GM18868 (cell line): ENCODE measurements around the gene ITIH6.
"Not testable (repeated sequence)": the region's sequence is repeated elsewhere in the genome, so short reads cannot be mapped to it uniquely, and the experiment has no call there.

ENCODE experiments used
- ATAC-seq: cut with Tn5 transposase; IDR thresholded peaks from one replicate; pipeline ENCODE4 v1.9.1; 2021; ENCODE audit warnings: mild to moderate bottlenecking, moderate library complexity; ENCODE audit not compliant: unreplicated experiment

The ITIH6 gene

DNA sequence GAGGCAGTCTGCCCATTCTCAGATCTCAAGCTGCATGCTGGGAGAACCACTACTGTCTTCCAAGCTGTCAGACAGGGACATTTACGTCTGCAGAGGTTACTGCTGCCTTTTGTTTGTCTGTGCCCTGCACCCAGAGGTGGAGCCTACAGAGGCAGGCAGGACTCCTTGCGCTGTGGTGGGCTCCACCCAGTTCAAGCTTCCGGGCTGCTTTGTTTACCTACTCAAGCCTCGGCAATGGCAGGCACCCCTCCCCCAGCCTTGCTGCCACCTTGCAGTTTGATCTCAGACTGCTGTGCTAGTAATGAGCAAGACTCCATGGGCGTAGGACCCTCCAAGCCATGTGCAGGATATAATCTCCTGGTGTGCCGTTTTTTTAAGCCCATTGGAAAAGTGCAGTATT, 59.5 kb downstream of the ITIH6 start:
- not testable (repeated sequence) for ATAC-seq

DNA sequence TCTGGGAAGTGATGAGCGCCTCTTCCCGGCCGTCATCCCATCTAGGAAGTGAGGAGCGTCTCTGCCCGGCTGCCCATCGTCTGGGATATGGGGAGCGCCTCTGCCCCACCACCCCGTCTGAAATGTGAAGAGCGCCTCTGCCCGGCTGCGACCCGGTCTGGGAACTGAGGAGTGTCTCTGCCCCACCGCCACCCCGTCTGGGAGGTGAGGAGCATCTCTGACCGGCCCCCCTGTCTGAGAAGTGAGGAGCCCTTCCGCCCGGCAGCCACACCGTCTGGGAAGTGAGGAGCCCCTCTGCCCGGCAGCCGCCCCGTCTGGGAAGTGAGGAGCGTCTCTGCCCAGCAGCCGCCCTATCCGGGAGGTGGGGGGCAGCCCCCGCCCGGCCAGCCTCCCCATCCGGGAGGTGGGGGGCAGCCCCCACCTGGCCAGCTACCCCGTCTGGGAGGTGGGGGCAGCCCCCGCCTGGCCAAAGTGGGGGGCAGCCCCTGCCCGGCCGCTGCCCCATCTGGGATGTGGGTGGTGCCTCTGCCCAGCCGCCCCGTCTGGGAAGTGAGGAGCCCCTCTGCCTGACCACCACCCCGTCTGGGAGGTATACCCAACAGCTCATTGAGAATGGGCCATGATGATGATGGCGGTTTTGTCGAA, 61.6 kb downstream of the ITIH6 start:
- not testable (repeated sequence) for ATAC-seq

DNA sequence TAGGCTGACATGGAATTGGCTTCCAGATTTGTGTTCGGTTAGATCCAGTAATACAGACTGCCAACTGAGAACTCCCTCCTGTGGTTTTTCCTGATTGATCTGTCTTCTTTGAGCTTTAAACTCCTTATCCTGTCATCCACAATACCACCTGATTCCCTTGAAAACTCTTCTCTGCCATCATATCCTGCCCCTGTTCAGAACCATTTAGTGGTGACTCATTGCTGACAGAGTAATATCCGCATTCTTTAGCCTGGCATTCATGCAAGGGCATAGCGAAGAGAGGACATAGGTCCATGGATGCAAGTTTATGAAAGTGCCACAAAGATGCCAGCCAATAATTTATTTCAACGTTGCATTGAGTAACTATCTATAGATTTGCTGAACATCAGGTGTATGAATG, 76.6 kb downstream of the ITIH6 start:
- ATAC-seq, result no peak

DNA sequence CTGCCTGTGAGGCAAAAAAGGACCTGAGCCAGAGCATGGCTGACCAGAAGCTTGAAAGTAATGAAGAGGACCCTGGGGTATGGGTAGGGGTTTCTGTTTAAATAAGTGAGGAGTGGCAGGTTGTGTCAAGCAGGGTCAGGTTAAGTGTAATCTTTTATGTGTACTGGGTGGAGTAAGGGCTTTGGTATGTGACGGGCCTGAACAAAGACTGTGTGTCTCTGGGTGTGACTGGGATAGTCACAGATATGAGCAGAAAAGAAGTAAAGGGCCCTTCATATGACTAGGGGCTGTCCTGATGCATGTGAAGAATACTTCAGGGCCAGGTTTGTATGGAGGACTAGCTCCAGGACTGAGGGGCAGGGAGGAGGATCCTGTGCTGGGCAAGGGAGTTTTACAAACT, 82.4 kb downstream of the ITIH6 start:
- no peak for ATAC-seq

DNA sequence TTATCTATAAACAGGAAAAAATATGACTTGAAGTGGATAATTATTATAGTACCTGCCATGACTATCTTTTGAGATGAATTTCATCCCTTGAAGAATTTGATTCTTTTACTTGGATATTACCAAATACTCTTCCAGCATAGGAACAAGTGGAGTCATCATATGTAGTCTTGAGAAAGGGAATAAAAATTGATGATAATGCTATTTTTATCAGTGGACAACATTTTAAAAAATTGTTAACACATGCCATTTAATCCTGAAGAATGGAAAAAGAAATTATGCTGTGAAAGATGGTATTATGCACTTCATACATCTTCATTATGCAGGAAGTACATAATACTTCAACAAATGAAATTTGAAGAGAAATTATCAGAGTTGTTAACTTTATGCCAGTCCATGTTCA, 83.6 kb downstream of the ITIH6 start:
- ATAC-seq, result no peak

- ATAC-seq, result no peak
Observed at GRCh38 chrX:54711735-54712134, 86.3 kb downstream of the ITIH6 start.

DNA sequence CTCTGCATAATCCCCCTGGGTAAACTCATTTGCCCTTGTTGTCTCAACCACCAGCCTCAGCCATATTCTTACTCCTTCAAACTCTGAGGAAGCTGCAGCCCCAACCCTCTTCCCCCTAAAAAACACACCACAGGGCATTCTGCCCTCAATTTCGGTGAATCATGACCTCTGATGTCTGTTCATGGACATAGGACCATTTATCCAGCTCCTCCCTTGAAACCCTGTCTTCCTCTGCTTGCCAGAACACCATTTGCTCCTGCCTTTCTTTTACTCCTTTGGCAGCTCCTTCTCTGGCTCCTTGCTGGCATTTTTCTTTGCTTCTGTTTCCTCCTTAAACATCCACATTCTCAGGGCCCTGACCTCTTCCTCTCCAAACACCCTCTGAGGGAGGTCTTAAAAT, 87.1 kb downstream of the ITIH6 start:
- no peak for ATAC-seq

DNA sequence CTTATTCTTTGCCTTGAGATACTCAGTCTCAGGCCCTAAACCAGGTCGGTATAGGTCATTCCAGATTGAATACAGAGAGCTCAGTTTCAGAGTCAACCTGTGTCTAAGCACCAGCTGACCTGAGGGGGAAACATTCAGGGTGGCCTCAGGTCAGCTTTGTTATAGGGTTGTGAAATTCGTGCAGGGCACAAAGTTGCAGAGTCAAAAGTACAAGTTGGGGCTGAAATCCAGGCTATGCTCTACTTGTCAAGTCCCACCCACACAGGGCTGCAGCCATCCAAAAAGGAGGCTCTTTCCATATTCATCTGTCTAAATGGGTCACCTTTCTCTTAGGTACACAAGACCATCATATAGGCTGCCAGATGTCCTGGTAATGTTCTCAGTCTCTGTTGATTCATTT, 89.7 kb downstream of the ITIH6 start:
- no peak for ATAC-seq
